ENCODE measurements around the gene PCGF6. TPM values are rescaled to one million over a fixed set of nuclear protein-coding genes. Genes with fewer than 3 reads are reported as not detected.

Gene PCGF6
- total and polyA plus RNA-seq, 2 donors (not counting 1 experiment from before 2014, with no cell fraction given) = 3.5 to 7.4 TPM

GRCh38 chr10:103382769-103383168, 31.8 kb upstream of the PCGF6 start:
- Mint-ChIP-seq H3K9me3 (ENCODE audit: insufficient read depth) (no peaks in the 10 kb centered on the region), H3K27me3 (no peaks in the 10 kb centered on the region), H3K4me3 (no peak overlapping the region), H3K27ac (no peak overlapping the region), H3K4me1 (peaks cover 5% of the 10 kb centered on the region)
- ChIA-PET POLR2A (no interaction called here), CTCF (interaction anchor here (0.6 kb wide), 1 partner anchor 18 kb away, joined by 5 read pairs; no protein-coding TSS in a partner anchor)
- no peak for TF ChIP-seq CTCF (IDR thresholded peaks at IDR 0.05)
- no peak for TF ChIP-seq EZH2 (IDR thresholded peaks at IDR 0.05; ENCODE audit: borderline replicate concordance, insufficient read depth, low read depth, low read length, poor library complexity, severe bottlenecking)
- Histone ChIP-seq H3K4me1 (ENCODE audit: control insufficient read depth in 2 of 2, insufficient read depth in 2 of 2, low read length in 2 of 2) (no peaks in the 10 kb centered on the region), H3K79me2 (ENCODE audit: control insufficient read depth, insufficient read depth, low read length) (no peaks in the 10 kb centered on the region), H2AFZ (ENCODE audit: insufficient read depth, low read depth, low read length, poor library complexity, severe bottlenecking) (no peak overlapping the region), H4K20me1 (ENCODE audit: control insufficient read depth, insufficient read depth, low read length, poor library complexity, severe bottlenecking) (no peaks in the 10 kb centered on the region), H3K27me3 (replicated peaks in 1 of 4; ENCODE audit: control extremely low read depth in 1 of 4, control insufficient read depth in 3 of 4, insufficient read depth in 4 of 4, low read length in 3 of 4) (no peaks in the 10 kb centered on the region), H3K9ac (ENCODE audit: low read length) (no peak overlapping the region), H3K36me3 (replicated peaks in 1 of 2; ENCODE audit: control extremely low read depth in 1 of 2, control insufficient read depth in 1 of 2, extremely low read depth in 1 of 2, insufficient read depth in 2 of 2, low read length in 1 of 2) (peaks cover 4 to 26% of the 10 kb centered on the region in 2 experiments), H3K4me3 (ENCODE audit: control extremely low read depth in 1 of 5, extremely low read depth in 1 of 5, insufficient read depth in 1 of 5, low read depth in 2 of 5, low read length in 4 of 5) (no peak overlapping the region), H3K4me2 (replicated peaks; ENCODE audit: low read depth, low read length, poor library complexity, severe bottlenecking) (no peak overlapping the region), H3K9me3 (ENCODE audit: control extremely low read depth in 1 of 3, control insufficient read depth in 2 of 3, insufficient read depth in 1 of 3, low read length in 2 of 3) (no peaks in the 10 kb centered on the region), H3K27ac (ENCODE audit: low read length in 2 of 2) (no peak overlapping the region)
- WGBS (ENCODE audit: insufficient coverage) = 67% methylated on average over 2 of the region's 5 CpGs
- intact Hi-C loops (cut with micrococcal nuclease) = no loop called here
- DNase-seq (no peak), ATAC-seq (ENCODE audit: low read depth) (peak; percentile 21)

GRCh38 chr10:103374263-103374662, 23.3 kb upstream of the PCGF6 start:
- ATAC-seq (ENCODE audit: low read depth) = no peak

More at GRCh38 chr10:103374263-103374662, 23.3 kb upstream of the PCGF6 start:
- WGBS (ENCODE audit: insufficient coverage) = 100% methylated on average over 3 of the region's 5 CpGs
- H3K4me2 ChIP-seq (replicated peaks; ENCODE audit: low read depth, low read length, poor library complexity, severe bottlenecking) = no peak overlapping the region
- H3K4me1 Mint-ChIP-seq = peaks cover 3% of the 10 kb centered on the region
- intact Hi-C loops (cut with micrococcal nuclease) = no loop called here
- no peak overlapping the region for H3K27ac Mint-ChIP-seq
- H3K4me3 ChIP-seq (ENCODE audit: control extremely low read depth in 1 of 5, extremely low read depth in 1 of 5, insufficient read depth in 1 of 5, low read depth in 2 of 5, low read length in 4 of 5) = no peak overlapping the region
- no peaks in the 10 kb centered on the region for H3K27me3 ChIP-seq (replicated peaks in 1 of 4; ENCODE audit: control extremely low read depth in 1 of 4, control insufficient read depth in 3 of 4, insufficient read depth in 4 of 4, low read length in 3 of 4)
- CTCF ChIA-PET = no interaction called here
- no peaks in the 10 kb centered on the region for H3K9me3 ChIP-seq (ENCODE audit: control extremely low read depth in 1 of 3, control insufficient read depth in 2 of 3, insufficient read depth in 1 of 3, low read length in 2 of 3)
- H3K27me3 Mint-ChIP-seq = no peaks in the 10 kb centered on the region
- no peak overlapping the region for H3K4me3 Mint-ChIP-seq
- H4K20me1 ChIP-seq (ENCODE audit: control insufficient read depth, insufficient read depth, low read length, poor library complexity, severe bottlenecking) = no peaks in the 10 kb centered on the region
- TF ChIP-seq CTCF (IDR thresholded peaks at IDR 0.05) = no peak
- no peak for TF ChIP-seq EZH2 (IDR thresholded peaks at IDR 0.05; ENCODE audit: borderline replicate concordance, insufficient read depth, low read depth, low read length, poor library complexity, severe bottlenecking)
- H2AFZ ChIP-seq (ENCODE audit: insufficient read depth, low read depth, low read length, poor library complexity, severe bottlenecking) = no peak overlapping the region
- peaks cover 0 to 6% of the 10 kb centered on the region in 2 donors for H3K4me1 ChIP-seq (ENCODE audit: control insufficient read depth in 2 of 2, insufficient read depth in 2 of 2, low read length in 2 of 2)
- H3K36me3 ChIP-seq (replicated peaks in 1 of 2; ENCODE audit: control extremely low read depth in 1 of 2, control insufficient read depth in 1 of 2, extremely low read depth in 1 of 2, insufficient read depth in 2 of 2, low read length in 1 of 2) = peaks cover 8 to 26% of the 10 kb centered on the region in 2 experiments
- no peak overlapping the region for H3K27ac ChIP-seq (ENCODE audit: low read length in 2 of 2)
- no peak for DNase-seq
- H3K79me2 ChIP-seq (ENCODE audit: control insufficient read depth, insufficient read depth, low read length) = peaks cover 25% of the 10 kb centered on the region
- no peaks in the 10 kb centered on the region for H3K9me3 Mint-ChIP-seq (ENCODE audit: insufficient read depth)
- no peak overlapping the region for H3K9ac ChIP-seq (ENCODE audit: low read length)
- POLR2A ChIA-PET = no interaction called here

Measured in B cell (primary cell).